RCC 7860 (cell line): ENCODE results near the gene RAPGEF3.

Experiments used
- DNase-seq: peaks from one replicate; pipeline ENCODE4 v3.0.0-alpha.2; 2015; ENCODE audit warnings: low spot score
- FAIRE-seq: peaks from 2 replicates; lab custom pipeline; 2012; peaks lifted over from hg19 to GRCh38; lab: Jason Lieb, UNC

The RAPGEF3 gene, protein sequence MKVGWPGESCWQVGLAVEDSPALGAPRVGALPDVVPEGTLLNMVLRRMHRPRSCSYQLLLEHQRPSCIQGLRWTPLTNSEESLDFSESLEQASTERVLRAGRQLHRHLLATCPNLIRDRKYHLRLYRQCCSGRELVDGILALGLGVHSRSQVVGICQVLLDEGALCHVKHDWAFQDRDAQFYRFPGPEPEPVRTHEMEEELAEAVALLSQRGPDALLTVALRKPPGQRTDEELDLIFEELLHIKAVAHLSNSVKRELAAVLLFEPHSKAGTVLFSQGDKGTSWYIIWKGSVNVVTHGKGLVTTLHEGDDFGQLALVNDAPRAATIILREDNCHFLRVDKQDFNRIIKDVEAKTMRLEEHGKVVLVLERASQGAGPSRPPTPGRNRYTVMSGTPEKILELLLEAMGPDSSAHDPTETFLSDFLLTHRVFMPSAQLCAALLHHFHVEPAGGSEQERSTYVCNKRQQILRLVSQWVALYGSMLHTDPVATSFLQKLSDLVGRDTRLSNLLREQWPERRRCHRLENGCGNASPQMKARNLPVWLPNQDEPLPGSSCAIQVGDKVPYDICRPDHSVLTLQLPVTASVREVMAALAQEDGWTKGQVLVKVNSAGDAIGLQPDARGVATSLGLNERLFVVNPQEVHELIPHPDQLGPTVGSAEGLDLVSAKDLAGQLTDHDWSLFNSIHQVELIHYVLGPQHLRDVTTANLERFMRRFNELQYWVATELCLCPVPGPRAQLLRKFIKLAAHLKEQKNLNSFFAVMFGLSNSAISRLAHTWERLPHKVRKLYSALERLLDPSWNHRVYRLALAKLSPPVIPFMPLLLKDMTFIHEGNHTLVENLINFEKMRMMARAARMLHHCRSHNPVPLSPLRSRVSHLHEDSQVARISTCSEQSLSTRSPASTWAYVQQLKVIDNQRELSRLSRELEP

DNA sequence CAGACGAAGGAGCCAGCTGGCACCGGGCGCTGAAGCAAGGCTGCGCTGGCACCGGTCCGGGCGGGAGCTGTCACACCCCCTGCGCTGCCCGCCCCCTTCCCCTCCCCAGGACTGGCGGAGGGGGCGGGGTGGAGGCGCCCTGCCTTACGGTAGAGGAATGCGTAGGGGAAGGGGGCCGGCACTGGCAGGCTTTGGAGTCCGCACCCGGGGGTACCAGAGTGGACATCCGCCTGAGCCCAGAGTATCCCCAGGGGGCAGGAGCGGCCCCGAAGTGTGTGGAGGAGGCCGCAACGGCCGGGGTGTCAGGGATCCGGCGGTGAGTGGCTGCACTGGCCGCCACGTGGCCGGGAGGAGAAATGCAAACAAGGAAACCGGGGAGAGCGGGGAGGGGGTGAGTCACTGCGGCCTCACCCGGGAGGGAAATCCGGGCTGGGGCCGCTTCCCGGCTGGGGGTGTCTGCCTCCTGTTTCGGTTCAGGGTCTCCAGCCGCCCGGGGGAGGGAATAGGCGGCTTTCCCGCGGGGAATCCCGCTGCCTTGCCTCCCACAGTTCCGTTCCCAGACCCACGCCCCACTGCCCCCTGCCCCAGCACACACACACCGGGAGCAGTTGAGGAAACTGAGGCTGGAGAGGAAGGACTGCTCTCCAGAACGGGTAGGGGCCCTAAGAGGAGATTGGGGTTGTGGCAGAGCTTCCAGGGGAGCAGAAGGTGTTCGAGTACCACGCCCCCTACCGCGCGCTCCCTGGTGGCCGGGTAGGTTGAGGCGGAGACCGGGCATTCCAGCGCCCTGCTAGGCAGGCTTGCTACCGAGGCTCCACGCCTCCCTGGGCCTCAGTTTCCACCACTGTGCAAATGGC lies at the start of gene RAPGEF3:
TSS of gene RAPGEF3 (minus strand) at position 47 of the 857 bp plus-strand sequence. CDS start 324 bp downstream, outside the sequence.
- peak; percentile 76 for DNase-seq
- no peak for FAIRE-seq

DNA sequence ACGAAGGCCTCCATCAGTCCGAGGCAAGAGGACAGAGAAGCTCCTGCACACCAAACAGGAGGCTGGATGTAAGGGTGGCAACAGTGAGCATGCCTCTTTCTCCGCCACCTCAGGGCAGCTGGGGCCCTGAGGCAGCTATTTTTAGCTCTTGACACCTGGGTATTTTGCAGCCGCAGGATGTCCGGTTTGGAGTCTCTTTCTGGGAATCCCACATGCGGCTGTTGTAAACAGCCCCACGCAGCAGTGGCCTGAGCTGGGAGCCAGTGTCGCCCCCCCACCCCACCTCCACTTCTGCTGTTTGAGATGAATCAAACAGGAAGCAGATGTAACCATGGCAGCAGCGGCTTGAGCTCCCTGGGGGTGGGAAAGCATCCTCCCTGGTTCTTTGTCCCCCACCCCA lies 49.4 kb upstream of the RAPGEF3 start:
- DNase-seq (no peak), FAIRE-seq (no peak)

DNA sequence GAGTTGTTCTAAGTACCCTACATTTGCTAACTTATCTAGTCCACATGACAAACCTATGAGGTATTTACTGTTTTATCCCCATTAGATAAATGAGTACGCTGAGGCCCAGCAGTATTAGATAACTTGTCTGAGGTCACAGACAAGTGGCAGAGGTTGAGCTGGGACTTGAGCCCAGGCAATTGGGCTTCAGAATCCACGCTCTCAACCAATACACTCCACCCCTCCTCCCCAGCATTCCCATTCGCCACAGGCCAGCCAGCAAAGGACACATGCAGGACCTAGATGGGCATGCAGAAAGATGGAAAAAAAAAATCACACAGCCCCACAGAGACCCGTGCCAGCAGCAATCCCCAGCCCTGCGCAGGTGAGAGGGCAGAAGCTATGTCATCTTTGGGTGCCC lies 48.7 kb upstream of the RAPGEF3 start:
- DNase-seq: no peak
- FAIRE-seq: no peak

DNA sequence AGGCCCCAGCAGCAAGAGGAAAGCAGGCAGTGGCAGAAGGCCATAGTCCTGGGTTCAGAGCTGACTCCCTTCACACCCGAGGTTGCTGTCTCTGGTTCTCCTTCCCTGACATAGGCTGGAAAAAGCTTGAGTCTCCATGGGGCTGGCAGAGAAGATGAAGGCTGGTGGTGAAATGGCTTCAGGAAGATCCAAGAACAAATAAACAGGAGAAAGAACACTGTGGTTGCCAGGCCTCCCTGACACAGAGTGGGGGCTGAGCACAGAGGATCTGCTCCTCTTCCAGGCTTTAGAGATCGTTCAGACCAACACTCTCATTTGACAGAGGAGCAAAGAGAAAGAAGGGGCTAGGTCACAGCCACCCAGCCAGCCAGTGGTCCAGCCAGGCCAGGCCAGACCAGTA lies 46.7 kb upstream of the RAPGEF3 start:
- FAIRE-seq (no peak), DNase-seq (no peak)

DNA sequence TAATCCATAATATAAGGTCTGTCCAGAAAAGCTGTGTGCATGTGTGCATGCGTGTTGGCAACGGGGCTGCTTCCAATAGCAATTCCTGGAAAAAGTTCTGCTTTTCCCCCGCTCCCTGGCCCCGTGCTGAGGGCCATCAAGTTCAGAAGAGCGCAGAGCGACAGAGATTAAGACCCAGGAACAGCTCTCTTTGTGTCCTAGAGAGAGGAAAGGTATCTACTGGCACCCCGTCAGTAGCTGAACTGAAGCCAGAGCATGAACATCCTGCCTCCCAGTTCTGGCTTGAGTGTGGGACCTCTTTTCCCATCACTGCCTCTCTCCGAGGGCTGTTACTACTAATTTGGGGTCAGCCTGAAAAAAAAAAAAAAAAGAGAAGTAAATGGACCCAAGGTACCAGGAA lies 45.5 kb upstream of the RAPGEF3 start:
- no peak for DNase-seq
- no peak for FAIRE-seq

DNA sequence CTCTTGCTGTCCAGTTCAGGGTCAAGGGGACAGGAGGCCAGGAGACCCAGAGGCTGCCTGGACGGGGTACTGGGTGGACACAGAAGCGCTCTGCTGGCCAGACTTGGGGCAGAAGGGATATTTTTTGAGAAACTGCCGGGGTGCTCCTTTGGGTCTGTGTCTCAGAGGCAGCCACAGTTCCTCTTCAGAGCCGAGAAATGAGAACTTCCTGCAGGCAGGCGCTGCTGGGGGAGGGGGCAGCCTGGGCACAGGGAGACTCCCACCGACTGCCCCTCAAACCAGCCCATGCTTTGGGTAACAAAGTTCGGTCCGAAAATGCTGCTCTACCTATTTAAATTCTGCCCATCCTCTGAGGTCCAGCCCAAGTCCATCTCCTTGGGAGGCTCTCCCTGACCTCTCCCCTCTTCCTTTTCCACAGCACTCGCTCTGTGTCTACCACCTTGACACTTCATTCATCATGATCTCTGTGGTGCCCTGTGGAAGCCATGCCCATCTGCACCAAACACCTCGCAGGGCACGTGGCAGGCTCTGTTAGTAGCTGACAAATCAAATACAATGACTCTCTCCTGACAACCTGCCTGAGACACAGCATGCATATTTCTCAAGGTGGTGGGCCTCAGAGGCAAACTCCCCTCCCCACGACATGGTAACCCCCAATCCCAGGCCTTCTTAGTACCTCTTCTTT lies 44.7 kb upstream of the RAPGEF3 start:
- DNase-seq: no peak
- no peak for FAIRE-seq

DNA sequence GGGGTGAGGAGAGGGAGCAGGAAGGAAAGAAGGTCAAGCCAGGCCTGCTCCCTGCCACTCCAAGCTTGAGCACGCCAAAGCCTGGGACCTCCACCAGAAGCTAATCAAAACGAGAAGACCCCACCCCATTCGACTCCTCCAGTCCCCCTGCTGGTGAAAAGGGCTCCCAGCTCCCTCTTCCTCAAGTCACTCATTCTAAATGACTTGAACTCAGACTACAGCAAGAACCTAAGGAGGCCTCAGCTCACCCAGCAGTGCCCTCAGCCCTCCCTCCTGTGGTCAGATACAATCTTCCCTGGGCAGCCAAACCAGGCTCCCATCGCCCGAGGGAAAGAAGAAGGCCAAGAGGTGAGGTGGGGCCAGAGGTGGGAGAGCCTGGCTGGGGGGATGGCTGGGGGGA lies 43.6 kb upstream of the RAPGEF3 start:
- no peak for FAIRE-seq
- DNase-seq: no peak

DNA sequence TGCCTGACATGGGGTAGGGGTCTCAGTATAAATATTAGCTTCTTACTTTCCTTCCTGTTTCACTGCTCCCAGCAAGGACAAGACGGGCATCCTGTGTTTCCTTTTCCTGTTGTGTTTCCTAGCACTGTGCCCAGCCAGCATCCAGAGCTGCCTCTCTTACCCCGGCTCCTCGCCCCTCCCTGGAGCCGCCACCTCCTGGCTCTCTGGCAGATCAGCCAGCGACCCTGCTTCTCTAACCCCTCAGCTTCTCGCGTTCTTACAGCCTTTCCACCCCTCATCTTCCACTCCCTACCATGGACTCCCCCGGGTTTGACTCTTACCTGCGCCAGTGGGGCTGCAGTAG lies 43.2 kb upstream of the RAPGEF3 start:
- DNase-seq: no peak

DNA sequence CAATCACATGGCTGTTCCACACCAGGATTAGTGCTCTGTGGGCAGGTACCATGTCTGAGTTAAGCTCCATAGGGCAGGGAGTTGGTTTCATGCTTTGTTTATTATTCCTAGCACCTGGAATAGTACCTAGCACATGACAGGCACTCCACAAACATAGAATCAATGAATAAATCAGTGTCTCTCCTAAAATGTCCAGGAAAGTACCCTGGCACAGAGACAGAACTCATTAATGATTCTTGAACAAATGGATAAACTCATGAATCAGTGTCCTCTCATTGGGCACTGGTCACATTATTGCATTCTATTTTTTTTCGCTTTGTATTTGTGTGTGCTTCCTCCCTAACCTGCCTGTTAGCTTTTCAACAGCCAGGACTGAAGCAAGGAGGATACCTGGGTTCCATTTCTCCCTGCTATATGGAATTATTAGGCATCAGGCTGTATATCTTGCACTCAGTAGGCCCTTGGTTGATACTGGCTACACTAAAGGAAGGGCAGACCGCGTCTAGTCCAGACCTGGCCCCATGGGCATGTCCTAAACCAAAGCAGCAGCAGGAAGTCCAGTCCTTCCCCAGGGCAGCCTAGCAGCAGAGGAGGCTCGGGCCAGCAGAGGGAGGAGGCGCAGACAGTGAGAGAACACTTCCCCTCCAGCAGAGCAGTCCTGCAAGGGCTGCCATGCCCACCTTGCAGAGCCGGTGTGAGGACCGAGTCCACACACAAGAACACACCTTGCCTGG lies 42.7 kb upstream of the RAPGEF3 start:
- DNase-seq (no peak), FAIRE-seq (no peak)

More for the DNA sequence above, 43.2 kb upstream of the RAPGEF3 start:
- no peak for FAIRE-seq

DNA sequence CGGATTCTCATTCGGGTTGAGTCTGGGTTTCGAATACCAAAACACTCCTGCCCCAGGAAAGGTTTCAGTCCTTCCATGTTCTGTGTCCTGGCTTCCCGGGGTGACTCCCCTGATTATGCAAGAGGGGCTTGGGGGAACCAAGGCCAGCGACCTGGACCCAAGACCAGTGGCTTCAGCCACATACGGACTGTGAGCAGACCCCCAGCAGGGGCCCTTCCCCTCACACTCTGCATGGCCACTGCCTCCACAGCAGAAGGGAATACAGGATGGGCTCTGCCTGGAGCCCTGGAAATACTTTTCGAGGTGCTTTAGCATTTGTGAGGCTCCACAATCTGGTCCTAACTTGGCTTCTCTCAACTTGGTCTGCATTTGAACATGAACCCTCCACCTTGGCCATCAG lies 41.9 kb upstream of the RAPGEF3 start:
- DNase-seq (no peak), FAIRE-seq (no peak)

DNA sequence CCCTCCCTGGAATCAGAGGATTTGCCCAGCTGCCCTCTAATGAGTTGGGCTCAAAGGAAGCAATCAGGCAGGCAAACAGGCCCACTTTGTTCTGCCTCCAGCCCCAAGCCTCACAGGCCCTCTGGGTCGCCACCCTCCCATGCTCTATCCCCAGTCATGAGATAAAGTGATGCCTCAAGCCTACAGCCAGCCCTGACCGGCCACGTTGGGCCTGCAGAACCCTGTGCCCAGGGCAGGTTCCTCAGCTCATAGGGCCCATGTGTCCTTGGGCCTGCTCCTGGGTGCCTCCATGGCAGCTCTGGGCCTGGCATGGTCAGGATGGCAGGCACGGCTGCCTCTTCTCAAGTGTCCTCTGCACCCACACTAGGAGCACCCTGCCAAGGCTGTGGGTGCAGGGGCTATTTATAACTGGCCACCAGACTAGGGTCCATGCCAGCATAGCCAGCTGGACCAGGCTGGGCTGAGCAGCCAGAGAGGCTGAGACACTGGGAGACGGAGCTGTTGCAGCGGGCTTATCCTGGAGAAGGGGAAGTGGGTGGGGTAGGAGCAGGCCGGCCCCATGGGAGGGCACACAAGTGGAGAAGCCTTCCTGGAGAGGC lies 40.8 kb upstream of the RAPGEF3 start:
- DNase-seq: no peak
- FAIRE-seq: no peak

DNA sequence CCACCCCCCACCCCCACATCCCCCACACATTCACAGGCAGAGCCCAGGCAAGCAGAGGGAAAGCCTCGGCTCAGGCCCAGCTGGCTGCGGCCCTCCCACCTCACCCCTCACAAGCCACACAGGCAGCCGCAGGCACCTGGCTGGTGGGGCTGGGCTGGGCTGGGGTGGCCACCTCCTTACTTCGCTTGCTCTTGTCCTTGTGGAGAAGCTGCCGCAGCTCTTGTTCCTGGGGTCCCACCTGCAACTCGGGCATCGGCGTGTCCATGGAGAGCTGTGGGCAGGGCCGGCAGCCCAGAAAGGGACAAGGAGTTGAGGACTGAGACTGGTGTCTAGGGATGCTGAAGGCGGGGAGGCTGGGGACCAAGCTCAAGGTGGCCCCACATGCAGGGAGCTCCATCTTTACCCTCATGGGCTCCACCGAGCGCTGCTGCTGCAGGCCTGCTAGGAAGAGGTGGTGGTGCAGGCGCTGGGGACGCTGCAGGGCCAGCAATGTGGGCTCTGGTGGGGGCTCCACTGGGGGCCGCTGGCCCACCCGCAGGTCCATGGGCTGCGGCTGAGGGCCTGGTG lies 39.8 kb upstream of the RAPGEF3 start:
- FAIRE-seq (no peak), DNase-seq (no peak)

DNA sequence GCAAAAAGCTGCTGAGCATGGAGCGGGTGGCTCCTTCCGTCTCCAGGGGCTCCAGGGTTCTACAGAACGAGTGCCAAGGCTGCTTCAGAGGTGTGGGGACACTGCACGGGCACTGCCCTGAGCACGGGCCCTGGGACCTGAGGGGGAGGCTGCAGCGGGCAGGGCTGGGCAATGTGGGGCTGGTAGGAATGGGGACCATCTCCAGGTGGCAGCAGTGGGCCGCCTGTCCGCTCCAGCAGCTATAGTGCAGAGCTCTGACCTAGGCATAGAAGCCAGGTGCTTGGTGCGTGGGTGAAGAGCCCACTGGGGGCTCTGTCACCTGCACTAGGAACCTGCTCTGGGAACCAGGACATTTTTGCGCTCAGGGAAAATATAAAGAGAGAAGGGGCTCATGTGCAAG lies 38.8 kb upstream of the RAPGEF3 start:
- DNase-seq: no peak
- FAIRE-seq: no peak

DNA sequence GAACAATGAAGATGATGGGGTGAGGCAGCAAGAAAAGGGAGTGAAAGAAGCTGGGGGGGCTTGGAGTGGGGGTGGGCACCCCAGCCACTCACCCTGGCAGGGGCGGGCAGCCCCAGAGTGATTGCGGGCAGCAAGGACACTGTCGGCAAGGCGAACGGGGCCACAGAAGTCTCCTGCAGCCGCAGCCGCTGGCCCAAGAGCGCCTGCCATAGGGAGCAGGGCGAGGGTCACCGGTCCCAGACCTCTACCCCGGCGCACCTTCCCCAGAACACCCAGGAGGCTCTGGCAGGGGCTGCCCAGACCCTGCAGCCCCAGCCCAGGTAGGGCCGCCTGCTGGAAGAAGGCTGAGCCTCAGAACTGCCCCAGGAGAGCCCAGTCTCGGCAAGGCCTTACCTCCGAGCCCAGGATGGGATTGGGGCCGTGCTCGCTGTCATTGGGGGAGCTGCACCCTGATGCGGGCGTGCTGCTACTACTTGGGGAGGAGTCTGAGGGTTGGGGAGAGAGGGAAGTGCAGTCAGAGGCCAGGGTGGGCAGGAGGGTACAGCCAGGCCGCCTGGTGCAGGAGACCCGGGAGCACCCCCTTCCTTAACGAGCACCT lies 37.2 kb upstream of the RAPGEF3 start:
- DNase-seq (no peak), FAIRE-seq (no peak)

DNA sequence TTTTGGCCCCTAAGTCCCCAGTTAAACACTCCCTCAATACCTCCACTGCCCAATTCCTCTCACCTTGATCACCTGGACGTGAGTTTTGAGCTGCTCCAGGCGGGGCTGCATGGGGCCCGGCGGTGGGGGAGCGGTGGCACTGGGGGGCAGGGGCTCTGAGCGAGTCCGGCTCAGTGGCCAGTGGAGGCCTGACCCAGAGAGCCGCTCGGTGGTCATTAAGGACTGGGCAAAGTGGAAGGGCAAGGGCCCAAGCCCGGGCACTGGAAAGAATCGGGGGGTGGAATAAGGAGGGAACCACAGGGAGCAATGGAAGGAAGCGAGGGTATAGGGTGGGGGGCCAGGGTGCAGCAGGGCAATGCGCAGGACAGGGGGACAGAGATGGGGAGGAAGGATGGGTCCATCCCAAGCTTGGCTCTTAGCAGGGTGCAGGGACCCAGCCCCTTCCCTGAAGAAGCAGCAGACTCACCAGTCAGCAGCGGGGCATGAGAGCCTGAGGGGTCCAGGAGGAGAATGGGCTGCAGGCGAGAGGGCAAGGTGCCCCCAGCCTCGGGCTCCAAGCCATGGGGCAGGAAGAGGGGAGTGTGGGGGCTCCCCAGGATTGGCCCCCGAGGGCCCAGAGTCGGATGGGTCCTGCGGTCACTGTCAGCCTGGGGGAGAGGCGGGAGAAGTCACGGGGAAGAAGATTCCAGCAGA lies 36.6 kb upstream of the RAPGEF3 start:
- FAIRE-seq (no peak), DNase-seq (no peak)

DNA sequence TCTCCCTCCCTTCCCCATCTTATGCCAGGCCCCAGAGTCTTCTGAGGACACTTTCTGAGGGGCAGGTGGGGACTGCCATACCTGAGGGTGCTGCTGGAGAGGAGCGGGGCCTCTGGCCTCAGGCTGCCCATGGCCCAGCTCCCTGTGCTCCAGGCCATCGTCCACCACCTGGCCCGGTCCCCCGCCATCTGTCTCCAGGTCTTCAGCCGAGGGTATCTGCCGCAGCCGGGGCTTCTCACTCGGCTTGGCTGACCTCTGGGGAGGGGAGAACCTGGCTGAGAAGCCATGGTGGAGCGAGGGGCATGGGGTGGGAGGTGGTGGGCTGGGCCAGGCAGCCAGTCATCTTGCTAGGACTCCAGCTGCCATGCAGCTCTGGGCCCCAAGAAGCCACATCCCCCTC lies 36.0 kb upstream of the RAPGEF3 start:
- DNase-seq (no peak), FAIRE-seq (no peak)

DNA sequence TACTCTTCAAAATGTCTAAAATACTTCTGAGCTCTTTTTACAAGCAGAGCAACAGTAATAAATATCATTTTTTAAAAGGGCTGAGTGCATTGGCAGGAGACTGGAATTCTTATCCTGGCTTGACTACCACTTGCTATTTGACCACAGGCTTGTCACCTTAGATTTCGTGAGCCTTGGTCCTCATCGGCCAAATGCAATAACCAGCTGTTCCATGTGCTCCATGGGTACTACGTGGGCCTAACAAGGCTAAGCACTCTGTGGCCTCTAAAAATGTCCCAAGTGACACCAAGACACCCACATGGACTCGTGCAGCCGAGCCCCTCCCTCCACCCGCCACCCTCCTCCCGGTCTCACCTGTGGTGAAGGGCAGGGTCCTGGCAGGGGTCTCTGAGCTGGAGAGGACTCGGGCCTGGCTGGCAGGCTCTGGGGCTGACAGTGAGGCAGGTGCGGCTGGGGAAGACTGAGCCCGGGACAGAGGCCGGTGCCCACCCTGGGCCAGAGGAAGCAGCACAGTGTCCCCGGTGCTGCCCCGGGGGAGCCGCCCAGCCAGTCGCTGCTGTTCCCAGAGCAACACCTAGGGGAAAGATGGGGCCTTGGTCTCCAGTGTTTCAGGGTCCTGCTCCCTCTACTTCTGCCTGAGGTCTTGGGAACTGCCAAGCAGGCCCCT lies 34.5 kb upstream of the RAPGEF3 start:
- DNase-seq: no peak
- FAIRE-seq: no peak

DNA sequence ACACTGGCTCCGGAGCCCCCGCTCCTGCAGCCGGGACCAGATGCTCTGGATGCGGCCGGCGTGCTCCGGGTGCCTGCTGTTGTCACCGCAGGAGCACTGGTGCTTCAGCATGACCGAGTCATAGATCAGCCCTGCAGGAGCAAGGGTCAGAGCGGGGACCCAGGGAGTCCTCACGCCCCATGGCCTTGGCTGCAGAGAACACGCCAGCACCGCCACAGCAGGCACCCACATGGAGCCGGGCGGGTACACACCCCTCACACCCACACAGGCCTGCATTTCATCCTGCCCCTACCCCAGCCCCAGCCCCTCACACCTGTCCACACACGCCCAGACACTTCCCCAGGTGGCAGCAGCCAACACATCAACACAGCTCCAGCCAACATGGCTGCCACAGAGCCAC lies 33.2 kb upstream of the RAPGEF3 start:
- FAIRE-seq (no peak), DNase-seq (no peak)
